Gastroesophageal sphincter (tissue), 4 donors: Measurements from ENCODE around the gene CEACAM16. TPM values are rescaled to one million over a fixed set of nuclear protein-coding genes. Genes with fewer than 3 reads are reported as not detected.
"Not testable (repeated sequence)": the region's sequence is repeated elsewhere in the genome, so short reads cannot be mapped to it uniquely, and the experiment has no call there.

Experiments
- ATAC-seq: fragments of 150-250 bp; one replicate; pipeline ENCODE4 v1.9.1; 2016; ENCODE audit warnings: mild to moderate bottlenecking, moderate library complexity
- H3K27ac ChIP-seq, 4 donors: fragments of 200-600 bp; sonication (generic) in 3 of 4; 1 replicate in 3 of 4; 2 replicates in 1 of 4; pipeline ENCODE4 v1.5.1; 2016 to 2019
- H3K27me3 ChIP-seq: fragments of 200-600 bp; sonication (generic); one replicate; pipeline ENCODE4 v1.5.1; 2019
- H3K36me3 ChIP-seq, 2 donors: fragments of 200-600 bp; sonication (generic); one replicate each; pipeline ENCODE4 v1.5.1; 2019; ENCODE audit warnings: control low read depth in 1 of 2
- H3K4me1 ChIP-seq, 3 donors: fragments of 200-600 bp; sonication (generic); 1 replicate in 2 of 3; 2 replicates in 1 of 3; pipeline ENCODE4 v1.5.1; 2016 to 2019; ENCODE audit warnings: control low read depth in 2 of 3
- H3K4me3 ChIP-seq, 2 donors: fragments of 200-600 bp; sonication (generic); one replicate each; pipeline ENCODE4 v1.5.1; 2019; ENCODE audit warnings: mild to moderate bottlenecking in 1 of 2, moderate library complexity in 1 of 2
- H3K9me3 ChIP-seq, 3 donors: fragments of 200-600 bp; sonication (generic); one replicate each; pipeline ENCODE4 v1.5.1; 2017 to 2019; ENCODE audit warnings: control low read depth in 2 of 3
- CTCF ChIP-seq, 4 experiments: fragments of 200-600 bp in 2 of 4; fragments of 450-650 bp in 2 of 4; sonication (generic) in 1 of 4; IDR thresholded peaks; one replicate each; pipeline ENCODE4 v1.5.1; 2017 to 2019; ENCODE audit warnings: antibody characterized with exemption in 4 of 4, mild to moderate bottlenecking in 2 of 4, moderate library complexity in 2 of 4
- EP300 ChIP-seq: sonication (generic); formaldehyde crosslinking; IDR thresholded peaks from one replicate; pipeline ENCODE4 v1.6.1; 2017; ENCODE audit warnings: antibody characterized with exemption, mild to moderate bottlenecking
- POLR2A ChIP-seq, 2 donors: fragments of 450-650 bp; IDR thresholded peaks; one replicate each; pipeline ENCODE4 v1.6.1; 2017; ENCODE audit warnings: antibody characterized with exemption in 2 of 2, mild to moderate bottlenecking in 2 of 2, moderate library complexity in 1 of 2
- POLR2AphosphoS5 ChIP-seq: sonication (generic); formaldehyde crosslinking; IDR thresholded peaks from one replicate; pipeline ENCODE4 v1.6.1; 2017; ENCODE audit warnings: antibody characterized with exemption
- WGBS, 2 donors: methylation state at CpG; one replicate each; pipeline ENCODE4 v1.1.5; 2018; ENCODE audit warnings: low coverage in 1 of 2; 5-methylcytosine and 5-hydroxymethylcytosine counted together
- total RNA-seq, 4 donors: library from RNA; depleted of rRNA; stranded (reverse); fragments of >200 nt; gene quantifications; one replicate each; pipeline ENCODE4 v1.1.0, GENCODE V29; 2016

Gene CEACAM16
- total RNA-seq, 4 donors from 2014 or later = not detected

GRCh38 chr19:44683434-44684210, 15.3 kb upstream of the CEACAM16 start:
- WGBS, 2 donors = no CpG with 5 or more reads among the region's 9 CpGs
- H3K4me1 ChIP-seq = peaks cover 0 to 11% (median 0%) of the 10 kb centered on the region in 3 donors
- no peak for TF ChIP-seq POLR2A (IDR thresholded peaks at IDR 0.05)
- TF ChIP-seq POLR2AphosphoS5 = no peak
- no peak for TF ChIP-seq EP300
- no peak for TF ChIP-seq CTCF (IDR thresholded peaks at IDR 0.05)
- no peaks in the 10 kb centered on the region for H3K9me3 ChIP-seq
- no peak overlapping the region for H3K27ac ChIP-seq
- H3K27me3 ChIP-seq = peaks cover 4% of the 10 kb centered on the region
- no peak for ATAC-seq
- no peak overlapping the region for H3K4me3 ChIP-seq
- peaks cover 0 to 43% of the 10 kb centered on the region in 2 donors for H3K36me3 ChIP-seq

DNA sequence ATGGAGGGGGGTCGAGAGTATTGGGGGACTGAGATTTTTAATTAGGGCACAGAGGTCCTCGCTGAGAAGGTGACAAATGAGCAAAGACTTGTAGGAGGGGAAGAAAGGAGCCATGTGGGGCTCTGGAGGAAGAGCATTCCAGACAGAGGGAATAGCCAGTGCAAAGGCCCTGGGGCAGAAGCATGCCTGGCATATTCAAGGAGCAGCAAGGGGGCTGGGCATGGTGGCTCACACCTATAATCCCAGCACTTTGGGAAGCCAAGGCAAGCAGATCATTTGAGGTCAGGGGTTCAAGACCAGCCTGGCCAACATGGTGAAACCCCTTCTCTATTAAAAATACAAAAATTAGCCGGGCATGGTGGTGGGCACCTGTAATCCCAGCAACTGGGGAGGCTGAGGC, 14.6 kb upstream of the CEACAM16 start:
- H3K4me3 ChIP-seq, ATAC-seq, H3K9me3 ChIP-seq, H3K27me3 ChIP-seq: not testable (repeated sequence)
- Histone ChIP-seq H3K27ac (peak overlapping the region in 2 of 4 donors; percentile 7 to 57), H3K36me3 (peaks cover 0 to 38% of the 10 kb centered on the region in 2 donors), H3K4me1 (peaks cover 0 to 17% (median 5%) of the 10 kb centered on the region in 3 donors)
- WGBS, 2 donors = 81 to 94% methylated on average over 2 to 3 of the region's 3 CpGs

DNA sequence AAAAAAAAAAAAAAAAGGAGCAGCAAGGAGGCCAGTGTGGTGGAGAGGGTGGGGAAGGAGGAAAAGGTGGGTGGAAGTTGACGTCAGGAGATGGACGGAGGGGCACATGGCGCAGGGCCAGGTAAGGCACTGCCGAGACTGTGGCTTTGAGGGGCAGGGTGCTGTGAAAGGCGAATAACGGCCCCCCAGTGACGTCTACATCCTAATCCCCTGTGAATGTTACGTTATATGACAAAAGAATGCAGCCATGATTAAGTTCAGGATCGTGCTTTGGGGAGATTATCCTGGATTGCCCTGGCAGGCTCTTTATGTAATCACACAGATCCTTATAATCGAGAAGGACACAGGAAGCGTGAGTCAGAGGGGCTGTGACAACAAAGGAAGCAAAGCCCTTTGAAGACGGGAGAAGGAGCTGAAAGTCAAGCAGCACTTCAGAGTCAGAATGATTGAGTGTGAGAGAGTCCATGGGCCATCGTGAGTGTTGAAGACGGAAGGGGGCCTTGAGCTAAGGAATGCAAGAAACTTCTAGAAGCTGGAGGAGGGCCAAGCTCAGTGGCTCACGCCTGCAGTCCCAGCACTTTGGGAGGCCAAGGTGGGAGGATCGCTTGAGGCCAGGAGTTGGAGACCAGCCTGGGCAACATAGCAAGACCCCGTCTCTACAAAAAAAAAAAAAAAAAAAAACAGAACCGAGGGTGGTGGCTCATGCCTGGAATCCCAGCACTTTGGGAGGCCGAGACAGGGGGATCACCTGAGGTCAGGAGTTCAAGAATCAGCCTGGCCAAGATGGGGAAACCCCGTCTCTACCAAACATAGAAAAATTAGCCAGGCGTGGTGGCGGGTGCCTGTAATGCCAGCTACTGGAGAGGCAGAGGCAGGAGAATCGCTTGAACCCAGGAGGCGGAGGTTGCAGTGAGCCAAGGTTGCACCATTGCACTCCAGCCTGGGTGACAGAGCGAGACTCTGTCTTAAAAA, 13.8 kb upstream of the CEACAM16 start:
- peak; percentile 55 for ATAC-seq
- WGBS, 2 donors = 26 to 35% methylated on average over 17 to 23 of the region's 25 CpGs
- TF ChIP-seq CTCF (IDR thresholded peaks at IDR 0.05) = no peak
- TF ChIP-seq EP300 = no peak
- TF ChIP-seq POLR2A (IDR thresholded peaks at IDR 0.05) = no peak
- peak; percentile 35 for TF ChIP-seq POLR2AphosphoS5
- peaks cover 4% of the 10 kb centered on the region for H3K27me3 ChIP-seq
- no peak overlapping the region for H3K4me3 ChIP-seq
- H3K36me3 ChIP-seq = peaks cover 0 to 32% of the 10 kb centered on the region in 2 donors
- H3K4me1 ChIP-seq = peaks cover 0 to 19% (median 6%) of the 10 kb centered on the region in 3 donors
- peak overlapping the region in 2 of 4 donors; percentile 7 to 57 for H3K27ac ChIP-seq
- H3K9me3 ChIP-seq = no peaks in the 10 kb centered on the region

GRCh38 chr19:44685877-44686276, 13.1 kb upstream of the CEACAM16 start:
- Histone ChIP-seq H3K4me3 (no peak overlapping the region), H3K9me3 (no peaks in the 10 kb centered on the region), H3K27ac (no peak overlapping the region), H3K4me1 (peaks cover 0 to 19% (median 6%) of the 10 kb centered on the region in 3 donors), H3K27me3 (peaks cover 4% of the 10 kb centered on the region), H3K36me3 (peaks cover 0 to 25% of the 10 kb centered on the region in 2 donors)
- 50 to 74% methylated on average over 1 to 4 of the region's 4 CpGs for WGBS, 2 donors
- no peak for ATAC-seq
- no peak for TF ChIP-seq POLR2A (IDR thresholded peaks at IDR 0.05)
- no peak for TF ChIP-seq CTCF (IDR thresholded peaks at IDR 0.05)
- no peak for TF ChIP-seq POLR2AphosphoS5
- TF ChIP-seq EP300 = no peak

GRCh38 chr19:44686896-44687295, 12.1 kb upstream of the CEACAM16 start:
- no peak for ATAC-seq
- Histone ChIP-seq H3K4me3 (no peak overlapping the region), H3K36me3 (peaks cover 0 to 20% of the 10 kb centered on the region in 2 donors), H3K27me3 (peaks cover 4% of the 10 kb centered on the region), H3K9me3 (no peaks in the 10 kb centered on the region), H3K27ac (no peak overlapping the region), H3K4me1 (peaks cover 0 to 22% (median 6%) of the 10 kb centered on the region in 3 donors)
- TF ChIP-seq CTCF (IDR thresholded peaks at IDR 0.05) = no peak
- TF ChIP-seq EP300 = no peak
- no peak for TF ChIP-seq POLR2AphosphoS5
- no peak for TF ChIP-seq POLR2A (IDR thresholded peaks at IDR 0.05)
- 72% methylated on average over 4 of the region's 4 CpGs for WGBS, 2 donors
